GM23338 (cell line): Measurements from ENCODE around the gene VPS54. TPM values are rescaled to one million over a fixed set of nuclear protein-coding genes. Genes with fewer than 3 reads are reported as not detected.
A peak's percentile ranks its signal among the peaks of the same experiment; 100 is the strongest.

Source experiments
- ATAC-seq: fragments of 200-7000 bp; cut with Tn5 transposase; 3 replicates; pipeline ENCODE4 v1.9.1; 2020
- DNase-seq: peaks from one replicate; pipeline ENCODE4 v3.0.0-alpha.2; 2015; ENCODE audit warnings: low spot score
- H2AFZ ChIP-seq: fragments of 200-600 bp; sonication (generic); 2 replicates; pipeline ENCODE4 v1.8.0; 2016; ENCODE audit warnings: antibody characterized with exemption, mild to moderate bottlenecking, moderate library complexity
- H3F3A ChIP-seq: fragments of 200-600 bp; sonication (generic); replicated peaks from 2 replicates; pipeline ENCODE4 v1.8.0; 2017; ENCODE audit warnings: antibody characterized with exemption, mixed run types, low read depth
- H3K27ac ChIP-seq: fragments of 200-600 bp; sonication (generic); 2 replicates; pipeline ENCODE4 v1.6.1; 2016; ENCODE audit warnings: low read depth
- H3K27me3 ChIP-seq: fragments of 200-600 bp; sonication (generic); 2 replicates; pipeline ENCODE4 v1.8.0; 2016; ENCODE audit warnings: mild to moderate bottlenecking, mixed run types, moderate library complexity; ENCODE audit not compliant: insufficient read depth
- H3K36me3 ChIP-seq: fragments of 200-600 bp; sonication (generic); 2 replicates; pipeline ENCODE4 v1.8.0; 2016; ENCODE audit warnings: mild to moderate bottlenecking; ENCODE audit not compliant: insufficient read depth
- H3K4me1 ChIP-seq: fragments of 200-600 bp; sonication (generic); 2 replicates; pipeline ENCODE4 v1.8.0; 2016; ENCODE audit warnings: mild to moderate bottlenecking, moderate library complexity; ENCODE audit not compliant: insufficient read depth
- H3K4me2 ChIP-seq: fragments of 200-600 bp; sonication (generic); 2 replicates; pipeline ENCODE4 v1.7.1; 2017; ENCODE audit warnings: mixed run types
- H3K4me3 ChIP-seq: fragments of 200-600 bp; sonication (generic); 2 replicates; pipeline ENCODE4 v1.6.1; 2016; ENCODE audit warnings: mixed run types
- H3K79me2 ChIP-seq: fragments of 200-600 bp; sonication (generic); replicated peaks from 2 replicates; pipeline ENCODE4 v1.8.0; 2017; ENCODE audit warnings: mild to moderate bottlenecking; ENCODE audit not compliant: insufficient read depth
- H3K9me2 ChIP-seq: fragments of 200-600 bp; sonication (generic); 2 replicates; pipeline ENCODE4 v1.8.0; 2017; ENCODE audit not compliant: insufficient read depth
- H4K20me1 ChIP-seq: fragments of 200-600 bp; sonication (generic); replicated peaks from 2 replicates; pipeline ENCODE4 v1.8.0; 2017; ENCODE audit warnings: mild to moderate bottlenecking; ENCODE audit not compliant: insufficient read depth
- H3K27ac Mint-ChIP-seq: 2 replicates; pipeline ENCODE4 v1.8.0; 2020; ENCODE audit warnings: inconsistent platforms, mild to moderate bottlenecking, moderate library complexity, mixed read lengths
- H3K27me3 Mint-ChIP-seq: 3 replicates; pipeline ENCODE4 v1.8.0; 2022; ENCODE audit warnings: low read depth, mild to moderate bottlenecking, moderate library complexity, mixed read lengths, inconsistent platforms; ENCODE audit not compliant: insufficient read depth, poor library complexity
- H3K36me3 Mint-ChIP-seq: 3 replicates; pipeline ENCODE4 v1.8.0; 2021; ENCODE audit warnings: low read depth, mild to moderate bottlenecking, inconsistent platforms, moderate library complexity, mixed read lengths
- H3K4me1 Mint-ChIP-seq: 3 replicates; pipeline ENCODE4 v1.8.0; 2020; ENCODE audit warnings: mild to moderate bottlenecking, inconsistent platforms, mixed read lengths
- H3K4me3 Mint-ChIP-seq: 3 replicates; pipeline ENCODE4 v1.8.0; 2021; ENCODE audit warnings: moderate library complexity, mild to moderate bottlenecking, inconsistent platforms, mixed read lengths
- H3K9me3 Mint-ChIP-seq: 3 replicates; pipeline ENCODE4 v1.8.0; 2020; ENCODE audit warnings: moderate library complexity, mild to moderate bottlenecking, inconsistent platforms, mixed read lengths
- CREB1 ChIP-seq: fragments of 250-450 bp; sonication (Bioruptor Pico); IDR thresholded peaks from 2 replicates; pipeline ENCODE4 v1.5.0; 2020; ENCODE audit warnings: low read depth, mild to moderate bottlenecking, moderate library complexity
- EZH2 ChIP-seq: fragments of 200-600 bp; sonication (generic); IDR thresholded peaks from one replicate; pipeline ENCODE4 v1.8.0; 2017; ENCODE audit warnings: antibody characterized with exemption, mild to moderate bottlenecking, low read depth; ENCODE audit not compliant: unreplicated experiment
- EZH2phosphoT487 ChIP-seq: fragments of 200-600 bp; sonication (generic); IDR thresholded peaks from one replicate; pipeline ENCODE4 v1.8.1; 2018; ENCODE audit warnings: antibody characterized with exemption; ENCODE audit not compliant: unreplicated experiment
- JUNB ChIP-seq: IDR thresholded peaks from one replicate; pipeline ENCODE4 v1.6.1; 2016; ENCODE audit warnings: antibody characterized with exemption; ENCODE audit not compliant: unreplicated experiment
- NANOG ChIP-seq: IDR thresholded peaks from 2 replicates; pipeline ENCODE4 v1.6.1; 2016; ENCODE audit warnings: antibody characterized with exemption, borderline replicate concordance
- POLR2AphosphoS5 ChIP-seq: IDR thresholded peaks from 2 replicates; pipeline ENCODE4 v1.6.1; 2016; ENCODE audit warnings: antibody characterized with exemption, low read depth
- REST ChIP-seq: IDR thresholded peaks from one replicate; pipeline ENCODE4 v1.6.1; 2018; ENCODE audit warnings: antibody characterized with exemption; ENCODE audit not compliant: unreplicated experiment
- STAT1 ChIP-seq: IDR thresholded peaks from one replicate; pipeline ENCODE4 v1.6.1; 2016; ENCODE audit warnings: antibody characterized with exemption; ENCODE audit not compliant: unreplicated experiment
- ZNF114 ChIP-seq: fragments of 250-450 bp; sonication (Bioruptor Pico); IDR thresholded peaks from 2 replicates; pipeline ENCODE4 v1.5.0; 2020; ENCODE audit warnings: mild to moderate bottlenecking, moderate library complexity
- ZNF331 ChIP-seq: fragments of 250-450 bp; sonication (Bioruptor Pico); IDR thresholded peaks from 2 replicates; pipeline ENCODE4 v1.5.0; 2020; ENCODE audit warnings: low read depth, mild to moderate bottlenecking, moderate library complexity
- polyA plus RNA-seq: library from polyadenylated mRNA; unstranded; fragments of >200 nt; fragmentation: Nextera tagmentation; extraction: Ambion mirVana; gene quantifications from 2 replicates; pipeline ENCODE4 v1.2.1, GENCODE V29; 2016
- total RNA-seq: library from RNA; depleted of rRNA; stranded (reverse); fragments of >200 nt; shearing (Covaris generic); gene quantifications from 2 replicates; pipeline ENCODE4 v1.2.3, GENCODE V29; 2014
- TF ChIP-seq, protein P1 (sequence below): fragments of 250-450 bp; sonication (Bioruptor Pico); IDR thresholded peaks from 2 replicates; pipeline ENCODE4 v1.5.0; 2020; ENCODE audit warnings: mild to moderate bottlenecking, moderate library complexity
- TF ChIP-seq, protein P2 (sequence below): IDR thresholded peaks from 2 replicates; pipeline ENCODE4 v1.6.1; 2016; ENCODE audit warnings: antibody characterized with exemption
- TF ChIP-seq, protein P3 (sequence below), 2 experiments: fragments of 200-600 bp in 1 of 2; sonication (generic) in 1 of 2; conservative IDR thresholded peaks; 2 replicates each; pipeline versions ENCODE4 v1.5.1 to v1.6.1; 2016 to 2017; ENCODE audit warnings: antibody characterized with exemption in 2 of 2, low read depth in 2 of 2, mild to moderate bottlenecking in 2 of 2, moderate library complexity in 1 of 2

VPS54 gene
- total and polyA plus RNA-seq, 2 experiments from 2014 or later, result 6.6 to 17.0 TPM

DNA sequence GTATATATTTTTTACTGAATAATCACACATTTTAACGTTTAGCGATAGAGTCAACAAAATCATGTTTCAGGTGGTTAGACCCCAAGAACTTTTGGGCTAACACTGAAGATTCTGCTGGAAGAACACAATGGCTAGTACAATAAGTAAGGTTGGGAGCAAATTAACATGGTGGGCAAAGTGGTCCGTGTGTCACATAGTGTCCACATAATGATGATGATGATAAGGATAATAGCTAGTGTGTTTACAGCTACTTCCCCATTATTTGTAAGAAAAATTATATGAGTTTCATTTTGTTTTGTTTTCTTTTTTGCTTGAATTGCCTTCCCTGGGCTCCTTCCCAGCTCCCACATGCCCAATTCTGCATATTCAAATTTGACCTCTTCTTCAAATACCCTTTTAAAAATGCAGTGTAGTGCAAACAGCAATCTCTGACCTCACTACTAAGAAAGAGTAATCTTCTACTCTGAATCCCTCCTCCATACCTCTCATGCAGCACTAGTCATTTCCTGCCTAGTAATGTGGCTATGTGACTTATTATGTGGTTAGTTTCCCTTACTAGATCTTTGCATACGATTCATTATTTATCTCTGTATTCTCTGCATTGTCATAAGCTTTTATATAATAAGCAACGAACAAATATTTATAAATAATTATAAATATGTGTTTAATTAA is 16.9 kb upstream of the VPS54 start:
- no peak overlapping the region for H3K27ac ChIP-seq
- no peaks in the 10 kb centered on the region for H3K36me3 ChIP-seq
- TF ChIP-seq, protein P1, sequence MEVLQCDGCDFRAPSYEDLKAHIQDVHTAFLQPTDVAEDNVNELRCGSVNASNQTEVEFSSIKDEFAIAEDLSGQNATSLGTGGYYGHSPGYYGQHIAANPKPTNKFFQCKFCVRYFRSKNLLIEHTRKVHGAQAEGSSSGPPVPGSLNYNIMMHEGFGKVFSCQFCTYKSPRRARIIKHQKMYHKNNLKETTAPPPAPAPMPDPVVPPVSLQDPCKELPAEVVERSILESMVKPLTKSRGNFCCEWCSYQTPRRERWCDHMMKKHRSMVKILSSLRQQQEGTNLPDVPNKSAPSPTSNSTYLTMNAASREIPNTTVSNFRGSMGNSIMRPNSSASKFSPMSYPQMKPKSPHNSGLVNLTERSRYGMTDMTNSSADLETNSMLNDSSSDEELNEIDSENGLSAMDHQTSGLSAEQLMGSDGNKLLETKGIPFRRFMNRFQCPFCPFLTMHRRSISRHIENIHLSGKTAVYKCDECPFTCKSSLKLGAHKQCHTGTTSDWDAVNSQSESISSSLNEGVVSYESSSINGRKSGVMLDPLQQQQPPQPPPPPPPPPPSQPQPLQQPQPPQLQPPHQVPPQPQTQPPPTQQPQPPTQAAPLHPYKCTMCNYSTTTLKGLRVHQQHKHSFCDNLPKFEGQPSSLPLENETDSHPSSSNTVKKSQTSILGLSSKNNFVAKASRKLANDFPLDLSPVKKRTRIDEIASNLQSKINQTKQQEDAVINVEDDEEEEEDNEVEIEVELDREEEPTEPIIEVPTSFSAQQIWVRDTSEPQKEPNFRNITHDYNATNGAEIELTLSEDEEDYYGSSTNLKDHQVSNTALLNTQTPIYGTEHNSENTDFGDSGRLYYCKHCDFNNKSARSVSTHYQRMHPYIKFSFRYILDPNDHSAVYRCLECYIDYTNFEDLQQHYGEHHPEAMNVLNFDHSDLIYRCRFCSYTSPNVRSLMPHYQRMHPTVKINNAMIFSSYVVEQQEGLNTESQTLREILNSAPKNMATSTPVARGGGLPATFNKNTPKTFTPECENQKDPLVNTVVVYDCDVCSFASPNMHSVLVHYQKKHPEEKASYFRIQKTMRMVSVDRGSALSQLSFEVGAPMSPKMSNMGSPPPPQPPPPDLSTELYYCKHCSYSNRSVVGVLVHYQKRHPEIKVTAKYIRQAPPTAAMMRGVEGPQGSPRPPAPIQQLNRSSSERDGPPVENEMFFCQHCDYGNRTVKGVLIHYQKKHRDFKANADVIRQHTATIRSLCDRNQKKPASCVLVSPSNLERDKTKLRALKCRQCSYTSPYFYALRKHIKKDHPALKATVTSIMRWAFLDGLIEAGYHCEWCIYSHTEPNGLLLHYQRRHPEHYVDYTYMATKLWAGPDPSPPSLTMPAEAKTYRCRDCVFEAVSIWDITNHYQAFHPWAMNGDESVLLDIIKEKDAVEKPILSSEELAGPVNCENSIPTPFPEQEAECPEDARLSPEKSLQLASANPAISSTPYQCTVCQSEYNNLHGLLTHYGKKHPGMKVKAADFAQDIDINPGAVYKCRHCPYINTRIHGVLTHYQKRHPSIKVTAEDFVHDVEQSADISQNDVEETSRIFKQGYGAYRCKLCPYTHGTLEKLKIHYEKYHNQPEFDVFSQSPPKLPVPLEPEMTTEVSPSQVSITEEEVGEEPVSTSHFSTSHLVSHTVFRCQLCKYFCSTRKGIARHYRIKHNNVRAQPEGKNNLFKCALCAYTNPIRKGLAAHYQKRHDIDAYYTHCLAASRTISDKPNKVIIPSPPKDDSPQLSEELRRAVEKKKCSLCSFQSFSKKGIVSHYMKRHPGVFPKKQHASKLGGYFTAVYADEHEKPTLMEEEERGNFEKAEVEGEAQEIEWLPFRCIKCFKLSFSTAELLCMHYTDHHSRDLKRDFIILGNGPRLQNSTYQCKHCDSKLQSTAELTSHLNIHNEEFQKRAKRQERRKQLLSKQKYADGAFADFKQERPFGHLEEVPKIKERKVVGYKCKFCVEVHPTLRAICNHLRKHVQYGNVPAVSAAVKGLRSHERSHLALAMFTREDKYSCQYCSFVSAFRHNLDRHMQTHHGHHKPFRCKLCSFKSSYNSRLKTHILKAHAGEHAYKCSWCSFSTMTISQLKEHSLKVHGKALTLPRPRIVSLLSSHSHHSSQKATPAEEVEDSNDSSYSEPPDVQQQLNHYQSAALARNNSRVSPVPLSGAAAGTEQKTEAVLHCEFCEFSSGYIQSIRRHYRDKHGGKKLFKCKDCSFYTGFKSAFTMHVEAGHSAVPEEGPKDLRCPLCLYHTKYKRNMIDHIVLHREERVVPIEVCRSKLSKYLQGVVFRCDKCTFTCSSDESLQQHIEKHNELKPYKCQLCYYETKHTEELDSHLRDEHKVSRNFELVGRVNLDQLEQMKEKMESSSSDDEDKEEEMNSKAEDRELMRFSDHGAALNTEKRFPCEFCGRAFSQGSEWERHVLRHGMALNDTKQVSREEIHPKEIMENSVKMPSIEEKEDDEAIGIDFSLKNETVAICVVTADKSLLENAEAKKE, result no peak
- TF ChIP-seq ZNF331 (CRISPR knock-in tag), result no peak
- no peak for TF ChIP-seq POLR2AphosphoS5
- TF ChIP-seq, protein P2, sequence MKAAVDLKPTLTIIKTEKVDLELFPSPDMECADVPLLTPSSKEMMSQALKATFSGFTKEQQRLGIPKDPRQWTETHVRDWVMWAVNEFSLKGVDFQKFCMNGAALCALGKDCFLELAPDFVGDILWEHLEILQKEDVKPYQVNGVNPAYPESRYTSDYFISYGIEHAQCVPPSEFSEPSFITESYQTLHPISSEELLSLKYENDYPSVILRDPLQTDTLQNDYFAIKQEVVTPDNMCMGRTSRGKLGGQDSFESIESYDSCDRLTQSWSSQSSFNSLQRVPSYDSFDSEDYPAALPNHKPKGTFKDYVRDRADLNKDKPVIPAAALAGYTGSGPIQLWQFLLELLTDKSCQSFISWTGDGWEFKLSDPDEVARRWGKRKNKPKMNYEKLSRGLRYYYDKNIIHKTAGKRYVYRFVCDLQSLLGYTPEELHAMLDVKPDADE, result no peak
- TF ChIP-seq REST, result no peak
- no peak for TF ChIP-seq EZH2
- TF ChIP-seq JUNB, result no peak
- no peak for TF ChIP-seq EZH2phosphoT487
- no peak for TF ChIP-seq NANOG
- TF ChIP-seq, protein P3, sequence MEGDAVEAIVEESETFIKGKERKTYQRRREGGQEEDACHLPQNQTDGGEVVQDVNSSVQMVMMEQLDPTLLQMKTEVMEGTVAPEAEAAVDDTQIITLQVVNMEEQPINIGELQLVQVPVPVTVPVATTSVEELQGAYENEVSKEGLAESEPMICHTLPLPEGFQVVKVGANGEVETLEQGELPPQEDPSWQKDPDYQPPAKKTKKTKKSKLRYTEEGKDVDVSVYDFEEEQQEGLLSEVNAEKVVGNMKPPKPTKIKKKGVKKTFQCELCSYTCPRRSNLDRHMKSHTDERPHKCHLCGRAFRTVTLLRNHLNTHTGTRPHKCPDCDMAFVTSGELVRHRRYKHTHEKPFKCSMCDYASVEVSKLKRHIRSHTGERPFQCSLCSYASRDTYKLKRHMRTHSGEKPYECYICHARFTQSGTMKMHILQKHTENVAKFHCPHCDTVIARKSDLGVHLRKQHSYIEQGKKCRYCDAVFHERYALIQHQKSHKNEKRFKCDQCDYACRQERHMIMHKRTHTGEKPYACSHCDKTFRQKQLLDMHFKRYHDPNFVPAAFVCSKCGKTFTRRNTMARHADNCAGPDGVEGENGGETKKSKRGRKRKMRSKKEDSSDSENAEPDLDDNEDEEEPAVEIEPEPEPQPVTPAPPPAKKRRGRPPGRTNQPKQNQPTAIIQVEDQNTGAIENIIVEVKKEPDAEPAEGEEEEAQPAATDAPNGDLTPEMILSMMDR (conservative IDR thresholded peaks at IDR 0.05; ENCODE audit: low read depth in 2 of 2), result no peak
- TF ChIP-seq ZNF114 (CRISPR knock-in tag), result no peak
- TF ChIP-seq CREB1 (CRISPR knock-in tag), result no peak
- TF ChIP-seq STAT1, result no peak
- Mint-ChIP-seq H3K4me3 (no peak overlapping the region), H3K36me3 (no peaks in the 10 kb centered on the region), H3K4me1 (peaks cover 20% of the 10 kb centered on the region), H3K27ac (no peak overlapping the region), H3K9me3 (no peaks in the 10 kb centered on the region; the same call in 1 of the 3 replicates), H3K27me3 (peaks cover 3% of the 10 kb centered on the region)
- no peaks in the 10 kb centered on the region for H4K20me1 ChIP-seq
- no peaks in the 10 kb centered on the region for H3K9me2 ChIP-seq
- H3K4me3 ChIP-seq, result no peak overlapping the region
- H3K79me2 ChIP-seq, result no peaks in the 10 kb centered on the region
- H3K4me1 ChIP-seq, result peaks cover 20% of the 10 kb centered on the region
- no peak overlapping the region for H2AFZ ChIP-seq
- ATAC-seq (no peak), DNase-seq (no peak)
- no peaks in the 10 kb centered on the region for H3K27me3 ChIP-seq
- peak overlapping the region; percentile 1; the same call in 1 of the 2 replicates for H3K4me2 ChIP-seq
- H3F3A ChIP-seq, result no peaks in the 10 kb centered on the region
